GM10248 (cell line): ENCODE measurements around the gene CASKIN2.

Experiments used
- CTCF ChIA-PET: fragments of 300-600 bp; sonication (Branson Sonifier 250); formaldehyde crosslinking; extraction: SDS; loops from one replicate; lab custom pipeline; 2021; ENCODE audit warnings: antibody characterized with exemption; lab: Yijun Ruan, JAX
- POLR2A ChIA-PET: fragments of 350-650 bp; sonication (Branson Sonifier 250); formaldehyde crosslinking; extraction: SDS; loops from one replicate; lab custom pipeline; 2020; ENCODE audit warnings: antibody characterized with exemption; lab: Yijun Ruan, JAX
- DNase-seq: peaks from one replicate; pipeline ENCODE4 v3.0.0; 2012; ENCODE audit errors: extremely low spot score
- CTCF ChIP-seq: IDR thresholded peaks from 2 replicates; pipeline ENCODE4 v1.5.1; 2012; ENCODE audit warnings: mild to moderate bottlenecking, low read depth; ENCODE audit errors: extremely low read depth, missing control alignments, control extremely low read depth

The CASKIN2 gene

DNA sequence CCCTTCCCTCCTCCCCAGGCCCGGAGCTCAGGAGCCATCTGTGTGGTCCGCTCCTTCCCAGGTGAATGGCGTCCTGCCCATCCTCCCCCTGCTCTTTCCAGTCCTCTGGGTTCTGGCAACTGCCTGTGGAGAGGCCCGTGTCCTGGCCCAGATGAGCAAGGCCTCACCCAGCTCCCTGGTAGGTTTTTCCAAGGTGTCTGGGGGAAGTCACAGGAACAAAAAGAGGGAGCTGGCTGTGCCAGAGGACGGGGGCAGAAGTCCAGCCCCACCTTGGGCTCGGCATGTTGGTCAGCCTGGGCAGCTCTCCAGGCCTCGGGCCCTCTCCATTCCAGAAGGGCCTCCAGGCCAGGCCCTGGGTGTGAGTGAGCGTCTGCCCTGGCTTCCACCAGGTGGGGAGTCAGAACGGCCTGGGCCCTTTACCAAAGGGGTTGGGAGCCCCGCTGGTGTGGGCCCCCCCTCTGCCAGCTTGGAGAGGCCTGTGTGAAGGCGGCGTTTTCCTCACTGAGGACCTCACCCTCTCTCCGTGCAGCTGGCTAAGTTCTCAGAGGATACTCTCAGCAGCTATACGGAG is 25.1 kb downstream of the CASKIN2 start:
- ChIA-PET POLR2A (no interaction called here), CTCF (interaction anchor here (0.8 to 1.3 kb wide), 2 partner anchors 9 to 26 kb away, joined by 3 read pairs; partner anchors contain the start of gene TSEN54)
- no peak for TF ChIP-seq CTCF
- DNase-seq, result no peak

DNA sequence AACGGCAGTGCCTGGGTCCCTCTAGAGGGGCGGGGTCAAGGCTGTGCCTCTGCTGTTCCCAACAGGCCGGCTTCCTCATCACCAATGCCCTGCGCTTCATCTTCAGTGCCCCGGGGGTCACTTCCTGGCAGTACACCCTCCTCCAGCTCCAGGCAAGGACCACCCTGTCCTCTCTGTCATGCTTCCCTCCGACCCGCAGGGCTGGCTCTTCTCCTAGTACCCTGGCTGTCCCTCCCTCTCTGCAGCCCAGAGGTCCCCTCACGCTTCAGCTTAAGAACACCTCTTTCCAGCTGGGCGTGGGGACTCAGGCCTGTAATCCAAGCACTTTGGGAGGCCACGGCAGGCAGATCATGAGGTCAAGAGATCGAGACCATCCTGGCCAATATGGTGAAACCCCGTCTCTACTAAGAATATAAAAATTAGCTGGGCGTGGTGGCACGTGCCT is 25.8 kb downstream of the CASKIN2 start:
- POLR2A ChIA-PET, result no interaction called here
- no peak for TF ChIP-seq CTCF
- no peak for DNase-seq
- CTCF ChIA-PET, result interaction anchor here (1.3 kb wide), 1 partner anchor 27 kb away, joined by 3 read pairs; the partner anchor contains the start of gene TSEN54

- TF ChIP-seq CTCF, result no peak
- CTCF ChIA-PET, result no interaction called here
These were observed 26.4 kb downstream of the CASKIN2 start for GRCh38 chr17:75488693-75489510.

DNA sequence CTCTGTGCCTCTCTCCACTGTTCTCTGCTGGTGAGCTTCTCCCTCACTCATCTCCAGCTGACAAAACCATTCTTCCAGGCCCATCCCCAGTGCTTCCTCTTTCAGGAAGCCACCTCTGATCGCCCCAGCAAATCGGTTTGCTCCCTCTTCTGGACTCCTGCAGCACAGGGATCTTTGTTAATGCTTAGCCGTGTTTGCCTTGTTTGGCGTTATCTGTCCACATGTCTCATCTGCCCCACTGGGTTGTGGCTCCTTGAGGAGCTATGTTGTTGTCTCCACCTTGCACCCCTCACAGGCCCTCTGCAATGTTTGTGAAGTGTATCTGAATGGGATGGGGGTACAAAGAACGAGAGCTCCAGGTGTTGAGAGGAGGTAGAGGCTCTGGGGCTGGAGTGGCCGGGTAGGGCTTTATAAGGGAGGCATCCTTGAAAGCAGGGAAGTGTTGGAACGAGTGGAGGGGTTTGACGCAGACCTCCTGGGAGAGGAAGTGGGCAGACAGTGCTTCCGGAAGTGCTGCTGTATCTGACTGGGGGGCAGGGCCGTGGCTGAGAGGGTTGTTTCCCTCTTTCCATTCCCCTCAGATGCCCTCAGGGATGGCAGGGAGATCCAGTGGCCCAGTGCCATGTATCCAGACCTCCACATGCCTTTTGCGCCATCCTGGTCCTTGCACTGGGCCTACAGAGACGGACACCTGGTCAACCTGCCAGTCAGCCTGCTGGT is 27.8 kb downstream of the CASKIN2 start:
- ChIA-PET CTCF (interaction anchor here (0.6 to 1.6 kb wide), 11 partner anchors 9 to 266 kb away, joined by 3 to 5 read pairs (median 3); partner anchors contain the start of genes GRB2 and TMEM94), POLR2A (no interaction called here)
- no peak for TF ChIP-seq CTCF
- peak; percentile 73 for DNase-seq

More at GRCh38 chr17:75488693-75489510, 26.4 kb downstream of the CASKIN2 start:
- POLR2A ChIA-PET, result no interaction called here
- DNase-seq, result no peak

GRCh38 chr17:75486951-75487350 is 28.4 kb downstream of the CASKIN2 start:
- no peak for TF ChIP-seq CTCF
- no peak for DNase-seq
- CTCF ChIA-PET, result interaction anchor here (0.9 to 1.6 kb wide), 8 partner anchors 10 to 267 kb away, joined by 3 to 5 read pairs (median 3); partner anchors contain the start of gene GRB2
- POLR2A ChIA-PET, result no interaction called here

DNA sequence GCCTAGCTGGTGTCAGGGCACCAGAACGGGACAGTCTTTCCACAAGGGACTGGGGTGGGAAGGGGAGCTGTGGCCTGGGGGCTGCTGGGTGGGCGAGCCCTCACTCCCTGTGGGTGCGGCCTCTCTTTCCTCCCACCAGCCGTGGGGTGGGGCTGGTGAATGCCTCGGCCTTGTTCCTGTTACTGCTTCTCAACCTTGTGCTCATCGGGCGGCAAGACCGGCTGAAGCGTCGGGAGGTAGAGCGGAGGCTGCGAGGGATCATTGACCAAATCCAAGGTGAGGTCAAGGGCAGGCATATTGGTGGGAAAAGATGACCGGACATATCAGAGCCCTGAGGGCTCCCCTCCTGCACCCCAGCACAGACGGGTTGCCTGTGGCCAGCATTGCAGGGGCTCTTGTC is 29.2 kb downstream of the CASKIN2 start:
- no peak for DNase-seq
- POLR2A ChIA-PET, result no interaction called here
- TF ChIP-seq CTCF, result no peak
- CTCF ChIA-PET, result interaction anchor here (1.6 kb wide), 1 partner anchor 12 kb away, joined by 5 read pairs; no protein-coding TSS in a partner anchor
